B cell (primary cell): ENCODE data around the gene IFI30. TPM values are rescaled to one million over a fixed set of nuclear protein-coding genes. Genes with fewer than 3 reads are reported as not detected.

ENCODE experiments used
- ATAC-seq: fragments of 200-7000 bp; cut with Tn5 transposase; one replicate; pipeline ENCODE4 v1.10.0; 2021; ENCODE audit warnings: low read depth, mild to moderate bottlenecking, moderate number of reproducible peaks, moderate library complexity
- CTCF ChIA-PET: fragments of 350-600 bp; sonication (Branson Sonifier 250); formaldehyde crosslinking; loops from one replicate; lab custom pipeline; 2021; ENCODE audit warnings: antibody characterized with exemption, inconsistent platforms; lab: Charles Lee
- POLR2A ChIA-PET: fragments of 350-600 bp; sonication (Branson Sonifier 250); formaldehyde crosslinking; loops from one replicate; lab custom pipeline; 2021; ENCODE audit warnings: antibody characterized with exemption; lab: Charles Lee
- DNase-seq: peaks from one replicate; pipeline ENCODE4 v3.0.0; 2013
- H2AFZ ChIP-seq: 2 replicates; pipeline ENCODE4 v1.6.1; 2012; ENCODE audit warnings: mild to moderate bottlenecking, low read depth, low read length; ENCODE audit not compliant: insufficient read depth, poor library complexity, severe bottlenecking
- H3K27ac ChIP-seq, 2 donors: 1 replicate in 1 of 2; 2 replicates in 1 of 2; pipeline ENCODE4 v1.5.1; 2012 to 2013; ENCODE audit warnings: low read length in 2 of 2, mild to moderate bottlenecking in 2 of 2, moderate library complexity in 1 of 2
- H3K27me3 ChIP-seq, 4 experiments: fragments of 200-600 bp in 1 of 4; sonication (generic) in 1 of 4; replicated peaks in 1 of 4; 1 replicate in 2 of 4; 2 replicates in 2 of 4; pipeline versions ENCODE4 v1.6.1 to v1.7.0; 2013 to 2016; ENCODE audit warnings: low read length in 3 of 4, mild to moderate bottlenecking in 2 of 4, mixed read lengths in 1 of 4, moderate library complexity in 1 of 4; ENCODE audit not compliant: insufficient read depth in 4 of 4, control insufficient read depth in 3 of 4; ENCODE audit errors: control extremely low read depth in 1 of 4
- H3K36me3 ChIP-seq, 2 experiments: replicated peaks in 1 of 2; 1 replicate in 1 of 2; 2 replicates in 1 of 2; pipeline versions ENCODE4 v1.6.1 to v1.7.1; 2013; ENCODE audit warnings: low read length in 1 of 2; ENCODE audit not compliant: insufficient read depth in 2 of 2, control insufficient read depth in 1 of 2; ENCODE audit errors: control extremely low read depth in 1 of 2, extremely low read depth in 1 of 2
- H3K4me1 ChIP-seq, 2 donors: fragments of 200-600 bp in 1 of 2; sonication (generic) in 1 of 2; 1 replicate in 1 of 2; 2 replicates in 1 of 2; pipeline versions ENCODE4 v1.5.1 to v1.6.1; 2013 to 2017; ENCODE audit warnings: low read length in 2 of 2; ENCODE audit not compliant: control insufficient read depth in 2 of 2, insufficient read depth in 2 of 2
- H3K4me2 ChIP-seq: replicated peaks from 2 replicates; pipeline ENCODE3; 2012; ENCODE audit warnings: mild to moderate bottlenecking, low read depth, low read length; ENCODE audit not compliant: poor library complexity, severe bottlenecking
- H3K4me3 ChIP-seq, 5 experiments: fragments of 200-600 bp in 1 of 5; sonication (generic) in 1 of 5; 1 replicate in 3 of 5; 2 replicates in 2 of 5; pipeline versions ENCODE4 v1.5.1 to v1.7.0; 2011 to 2016; ENCODE audit warnings: low read length in 4 of 5, mild to moderate bottlenecking in 4 of 5, low read depth in 2 of 5, control low read depth in 1 of 5, moderate library complexity in 1 of 5; ENCODE audit not compliant: insufficient read depth in 1 of 5; ENCODE audit errors: control extremely low read depth in 1 of 5, extremely low read depth in 1 of 5
- H3K79me2 ChIP-seq: fragments of 200-600 bp; sonication (generic); one replicate; pipeline ENCODE4 v1.6.0; 2016; ENCODE audit warnings: low read length; ENCODE audit not compliant: control insufficient read depth, insufficient read depth
- H3K9ac ChIP-seq: fragments of 200-600 bp; sonication (generic); 2 replicates; pipeline ENCODE4 v1.6.1; 2017; ENCODE audit warnings: mild to moderate bottlenecking, low read length, moderate library complexity
- H3K9me3 ChIP-seq, 3 donors: one replicate each; pipeline versions ENCODE4 v1.6.1 to v1.7.1; 2013; ENCODE audit warnings: low read length in 2 of 3; ENCODE audit not compliant: control insufficient read depth in 2 of 3, insufficient read depth in 1 of 3; ENCODE audit errors: control extremely low read depth in 1 of 3
- H4K20me1 ChIP-seq: 2 replicates; pipeline ENCODE4 v1.6.0; 2012; ENCODE audit warnings: mild to moderate bottlenecking, low read length; ENCODE audit not compliant: insufficient read depth, control insufficient read depth, poor library complexity, severe bottlenecking
- H3K27ac Mint-ChIP-seq: one replicate; pipeline ENCODE4 v1.8.0; 2021; ENCODE audit warnings: mixed read lengths
- H3K27me3 Mint-ChIP-seq: one replicate; pipeline ENCODE4 v1.8.0; 2021; ENCODE audit warnings: mixed read lengths
- H3K4me1 Mint-ChIP-seq: one replicate; pipeline ENCODE4 v1.8.0; 2021; ENCODE audit warnings: mixed read lengths
- H3K4me3 Mint-ChIP-seq: one replicate; pipeline ENCODE4 v1.8.0; 2021; ENCODE audit warnings: mixed read lengths
- H3K9me3 Mint-ChIP-seq: one replicate; pipeline ENCODE4 v1.8.0; 2022; ENCODE audit warnings: mixed read lengths; ENCODE audit not compliant: insufficient read depth
- EZH2 ChIP-seq: IDR thresholded peaks from 2 replicates; pipeline ENCODE4 v1.6.1; 2012; ENCODE audit warnings: borderline replicate concordance, low read depth, mild to moderate bottlenecking, moderate library complexity, low read length; ENCODE audit not compliant: insufficient read depth, poor library complexity, severe bottlenecking
- WGBS: methylation state at CpG from one replicate; pipeline ENCODE4 v1.1.5; 2013; ENCODE audit warnings: missing lambda C conversion rate; ENCODE audit not compliant: insufficient coverage; 5-methylcytosine and 5-hydroxymethylcytosine counted together
- intact Hi-C: fragments of 100-400 bp; cut with micrococcal nuclease; formaldehyde crosslinking; loops from one replicate; pipeline ENCODE4 v1.10.0; 2022
- polyA plus RNA-seq: library from polyadenylated mRNA; depleted of rRNA; stranded (reverse); fragments of >200 nt; gene quantifications from 2 replicates; pipeline ENCODE4 v1.2.3, GENCODE V29; 2012
- total RNA-seq, 2 donors: library from RNA; stranded (reverse); fragments of 120-200 nt in 1 of 2; gene quantifications; 1 replicate in 1 of 2; 2 replicates in 1 of 2; pipeline versions ENCODE4 v1.2.3 to v1.2.4, GENCODE V29; 2013 to 2022
- TF ChIP-seq, protein P1 (sequence below): fragments of 200-600 bp; IDR thresholded peaks from one replicate; pipeline ENCODE4 v1.8.0; 2022; ENCODE audit warnings: antibody characterized with exemption, mild to moderate bottlenecking

Gene IFI30
- total and polyA plus RNA-seq, 2 donors (not counting 1 experiment from before 2014, with no cell fraction given), result 171 to 222 TPM

DNA sequence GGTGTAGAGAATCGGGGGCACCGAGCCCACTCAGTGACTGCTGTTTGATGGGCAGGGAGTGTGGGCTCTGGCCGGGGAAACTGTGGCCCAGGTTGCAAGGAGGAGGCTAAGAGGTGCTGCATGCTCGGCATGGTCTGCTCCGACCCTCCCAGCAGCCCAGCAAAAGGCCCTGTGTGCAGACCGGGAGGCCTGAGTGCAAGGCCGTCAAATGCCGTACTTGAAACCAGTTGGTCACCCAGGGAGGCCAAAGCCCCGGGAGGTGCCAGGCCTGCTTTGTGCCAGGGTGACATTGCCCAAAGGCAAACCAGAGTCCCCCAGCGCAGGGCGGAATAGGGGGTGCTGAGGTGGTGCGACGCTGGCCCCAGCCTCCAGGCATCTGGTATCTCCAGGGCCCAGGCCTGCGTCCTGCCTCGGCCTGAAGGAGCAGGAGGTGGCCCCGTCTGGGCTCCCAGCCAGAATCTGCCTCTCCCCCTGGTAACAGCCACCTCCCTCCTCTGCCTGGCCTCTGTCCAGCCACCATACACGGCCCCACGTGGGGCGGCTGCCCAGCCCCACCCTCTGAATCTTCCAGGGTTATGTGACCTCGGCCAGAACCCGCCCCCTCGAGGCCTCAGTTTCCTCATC is 16.7 kb upstream of the IFI30 start:
- intact Hi-C loops, result no loop called here
- ChIA-PET CTCF (interaction anchor here (0.6 to 1.9 kb wide), 3 partner anchors 11 to 95 kb away, joined by 3 to 8 read pairs (median 7); no protein-coding TSS in a partner anchor), POLR2A (no interaction called here)
- peaks cover 17% of the 10 kb centered on the region for H4K20me1 ChIP-seq
- H3K4me1 Mint-ChIP-seq, result peaks cover 28% of the 10 kb centered on the region
- H3K36me3 ChIP-seq, result peaks cover 0 to 2% of the 10 kb centered on the region in 2 experiments
- no peak for ATAC-seq
- H3K4me3 ChIP-seq, result no peak overlapping the region
- H3K9me3 ChIP-seq, result no peaks in the 10 kb centered on the region
- no peaks in the 10 kb centered on the region for H3K27me3 Mint-ChIP-seq
- H3K4me3 Mint-ChIP-seq, result no peak overlapping the region
- TF ChIP-seq, protein P1, sequence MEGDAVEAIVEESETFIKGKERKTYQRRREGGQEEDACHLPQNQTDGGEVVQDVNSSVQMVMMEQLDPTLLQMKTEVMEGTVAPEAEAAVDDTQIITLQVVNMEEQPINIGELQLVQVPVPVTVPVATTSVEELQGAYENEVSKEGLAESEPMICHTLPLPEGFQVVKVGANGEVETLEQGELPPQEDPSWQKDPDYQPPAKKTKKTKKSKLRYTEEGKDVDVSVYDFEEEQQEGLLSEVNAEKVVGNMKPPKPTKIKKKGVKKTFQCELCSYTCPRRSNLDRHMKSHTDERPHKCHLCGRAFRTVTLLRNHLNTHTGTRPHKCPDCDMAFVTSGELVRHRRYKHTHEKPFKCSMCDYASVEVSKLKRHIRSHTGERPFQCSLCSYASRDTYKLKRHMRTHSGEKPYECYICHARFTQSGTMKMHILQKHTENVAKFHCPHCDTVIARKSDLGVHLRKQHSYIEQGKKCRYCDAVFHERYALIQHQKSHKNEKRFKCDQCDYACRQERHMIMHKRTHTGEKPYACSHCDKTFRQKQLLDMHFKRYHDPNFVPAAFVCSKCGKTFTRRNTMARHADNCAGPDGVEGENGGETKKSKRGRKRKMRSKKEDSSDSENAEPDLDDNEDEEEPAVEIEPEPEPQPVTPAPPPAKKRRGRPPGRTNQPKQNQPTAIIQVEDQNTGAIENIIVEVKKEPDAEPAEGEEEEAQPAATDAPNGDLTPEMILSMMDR, result no peak
- DNase-seq, result no peak
- H3K9me3 Mint-ChIP-seq, result no peaks in the 10 kb centered on the region
- WGBS, result 74% methylated on average over 22 of the region's 22 CpGs
- no peak overlapping the region for H2AFZ ChIP-seq
- H3K9ac ChIP-seq, result no peak overlapping the region
- H3K4me2 ChIP-seq, result no peak overlapping the region
- peaks cover 21 to 30% of the 10 kb centered on the region in 2 donors for H3K4me1 ChIP-seq
- H3K27me3 ChIP-seq, result no peaks in the 10 kb centered on the region
- H3K79me2 ChIP-seq, result peaks cover 14% of the 10 kb centered on the region
- H3K27ac ChIP-seq, result no peak overlapping the region
- peak overlapping the region; percentile 41 for H3K27ac Mint-ChIP-seq

DNA sequence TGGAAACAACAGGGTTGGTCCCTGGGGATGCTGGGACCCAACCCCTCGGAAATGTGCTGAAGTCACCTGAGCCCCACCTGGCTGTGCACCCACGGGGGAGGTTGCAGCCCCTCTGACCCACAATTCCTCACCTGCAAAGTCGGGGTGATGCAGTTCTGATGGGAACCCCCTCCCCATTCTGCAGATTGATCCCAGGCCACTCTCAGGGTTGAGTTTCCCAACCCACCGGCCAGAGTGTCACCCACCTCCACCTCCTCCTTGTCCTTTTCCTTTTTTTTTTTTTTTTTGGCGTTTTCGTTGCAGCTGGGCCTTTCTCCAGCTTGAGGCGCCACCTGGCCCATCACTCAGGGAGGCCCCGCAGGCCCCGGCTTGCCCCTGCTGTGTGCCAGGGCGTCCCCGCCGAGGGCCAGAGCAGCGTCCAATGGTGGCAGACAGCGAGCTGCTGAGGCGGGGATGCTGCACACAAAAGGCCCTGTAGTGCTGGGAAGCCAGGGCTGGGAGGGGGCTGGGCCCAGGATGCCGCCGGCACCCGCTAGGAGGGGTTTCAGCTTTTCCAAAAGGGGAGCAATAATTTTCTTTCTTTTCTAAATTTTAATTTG is 16.0 kb upstream of the IFI30 start:
- ATAC-seq (no peak), DNase-seq (no peak)
- Mint-ChIP-seq H3K27me3 (no peaks in the 10 kb centered on the region), H3K4me3 (no peak overlapping the region), H3K9me3 (no peaks in the 10 kb centered on the region), H3K27ac (no peak overlapping the region), H3K4me1 (peaks cover 24% of the 10 kb centered on the region)
- no peak overlapping the region for H3K9ac ChIP-seq
- POLR2A ChIA-PET, result interaction anchor here (0.6 kb wide), 1 partner anchor 98 kb away, joined by 4 read pairs; a partner anchor contains a TSS
- TF ChIP-seq EZH2, result no peak
- TF ChIP-seq, protein P1, result no peak
- H3K36me3 ChIP-seq, result peaks cover 0 to 6% of the 10 kb centered on the region in 2 experiments
- intact Hi-C loops, result no loop called here
- peaks cover 22 to 32% of the 10 kb centered on the region in 2 donors for H3K4me1 ChIP-seq
- peaks cover 17% of the 10 kb centered on the region for H4K20me1 ChIP-seq
- H3K27ac ChIP-seq, result no peak overlapping the region
- H3K9me3 ChIP-seq, result no peaks in the 10 kb centered on the region
- H3K79me2 ChIP-seq, result peaks cover 18% of the 10 kb centered on the region
- CTCF ChIA-PET, result interaction anchor here (0.6 kb wide), 1 partner anchor 88 kb away, joined by 3 read pairs; no protein-coding TSS in a partner anchor
- H3K4me3 ChIP-seq, result no peak overlapping the region
- H3K27me3 ChIP-seq, result no peaks in the 10 kb centered on the region
- H2AFZ ChIP-seq, result no peak overlapping the region
- 75% methylated on average over 12 of the region's 18 CpGs for WGBS
- no peak overlapping the region for H3K4me2 ChIP-seq
